Pons (tissue), 1 donor: ENCODE measurements around the gene SRL.

Experiments used
- DNase-seq: peaks from one replicate; pipeline ENCODE4 v3.0.0-alpha.2; 2016; ENCODE audit warnings: low spot score

The SRL gene

GRCh38 chr16:4241928-4242283, at the start of gene SRL:
TSS of gene SRL (minus strand) at chr16:4242080. CDS start at chr16:4242067, 13 bp downstream.
- no peak for DNase-seq

DNA sequence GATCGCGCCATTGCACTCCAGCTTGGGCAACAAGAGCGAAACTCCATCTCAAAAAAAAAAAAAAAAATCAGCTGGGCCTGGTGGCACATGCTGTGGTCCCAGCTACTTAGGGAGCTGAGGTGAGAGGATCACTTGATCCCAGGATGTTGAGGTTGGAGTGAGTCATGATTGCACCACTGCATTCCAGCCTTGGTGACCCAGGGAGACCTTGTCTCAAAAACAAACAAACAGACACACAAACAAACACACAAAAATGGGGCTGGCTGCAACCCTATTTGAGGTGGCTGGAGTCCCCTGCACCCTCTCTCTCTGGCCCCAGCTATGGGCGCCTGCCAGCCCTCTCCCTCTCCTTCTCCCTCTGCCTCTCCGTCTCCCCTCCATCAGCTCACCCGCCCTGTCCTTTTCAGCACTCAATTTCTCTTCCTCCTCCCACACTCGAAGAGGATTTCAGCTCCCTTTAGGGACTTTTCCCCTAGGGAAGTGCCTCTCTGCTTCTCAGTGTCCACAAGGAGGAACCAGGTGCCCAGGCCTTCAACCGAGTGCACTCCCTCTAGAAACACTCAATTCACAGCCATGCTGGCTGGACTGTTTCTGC, 48.5 kb upstream of the SRL start:
- no peak for DNase-seq

- peak; percentile 56 for DNase-seq
Measured at GRCh38 chr16:4288148-4288921, 46.5 kb upstream of the SRL start.

GRCh38 chr16:4285167-4285566, 43.3 kb upstream of the SRL start:
- no peak for DNase-seq

DNA sequence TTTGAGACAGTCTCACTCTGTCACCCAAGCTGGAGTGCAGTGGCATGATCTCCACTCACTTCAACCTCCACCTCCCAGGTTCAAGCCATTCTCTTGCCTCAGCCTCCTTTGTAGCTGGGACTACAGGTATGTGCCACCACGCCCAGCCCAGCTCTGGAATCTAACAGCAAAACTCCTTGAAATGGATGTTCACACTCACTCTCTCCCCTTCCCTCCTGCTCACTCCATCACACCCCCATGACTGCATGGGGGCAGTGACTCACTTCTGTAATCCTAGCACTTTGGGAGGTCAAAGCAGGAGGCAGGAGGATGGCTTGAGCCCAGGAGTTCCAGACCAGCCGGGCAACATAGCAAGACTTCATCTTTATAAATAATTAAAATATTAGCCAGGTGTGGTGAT, 42.1 kb upstream of the SRL start:
- no peak for DNase-seq

DNA sequence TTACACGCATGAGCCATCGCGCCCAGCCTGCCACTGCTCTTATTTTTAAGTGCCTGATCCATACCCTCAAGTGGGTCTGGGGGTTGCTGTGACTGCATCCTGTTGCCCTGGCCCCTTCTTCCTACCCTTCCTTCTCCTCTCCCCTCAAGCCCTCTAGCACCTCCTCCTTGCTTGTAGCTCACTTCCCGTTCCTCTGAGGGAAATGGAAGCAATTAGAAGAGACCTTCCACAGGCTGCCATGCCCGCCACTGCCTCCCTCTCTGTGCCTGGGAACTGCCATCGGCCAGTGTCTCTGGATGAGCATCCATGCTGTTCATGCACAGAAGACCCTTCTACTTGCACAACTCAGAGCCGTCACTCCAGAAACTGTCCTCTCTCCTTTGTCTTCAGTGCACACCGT, 41.6 kb upstream of the SRL start:
- DNase-seq, result no peak

- DNase-seq, result no peak
Measured at GRCh38 chr16:4280625-4281024, 38.7 kb upstream of the SRL start.

- no peak for DNase-seq
Measured at GRCh38 chr16:4277987-4278513, 36.2 kb upstream of the SRL start.

DNA sequence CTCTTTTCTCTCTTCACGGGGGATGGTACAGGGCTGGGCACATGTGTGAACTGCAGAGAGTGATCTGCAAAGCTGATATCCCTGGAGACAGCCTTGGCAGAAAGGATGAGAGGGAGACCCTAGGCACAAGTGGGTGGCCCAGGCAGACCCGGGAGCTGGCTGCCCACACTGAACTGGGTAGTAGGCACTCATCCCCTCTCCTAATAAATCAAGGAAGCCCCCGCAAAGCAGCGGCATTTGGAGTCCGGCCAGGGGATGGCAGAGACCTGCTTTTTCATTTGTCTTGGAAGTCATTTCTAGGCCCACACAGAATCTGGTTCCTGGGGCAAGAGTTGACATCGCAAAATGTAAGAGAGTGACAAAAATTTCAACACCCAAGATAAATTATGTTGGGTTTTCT, 34.0 kb upstream of the SRL start:
- no peak for DNase-seq

- no peak for DNase-seq
Measured at GRCh38 chr16:4273858-4274311, 32.0 kb upstream of the SRL start.

- DNase-seq, result peak; percentile 62
Measured at GRCh38 chr16:4272114-4272956, 30.5 kb upstream of the SRL start.

DNA sequence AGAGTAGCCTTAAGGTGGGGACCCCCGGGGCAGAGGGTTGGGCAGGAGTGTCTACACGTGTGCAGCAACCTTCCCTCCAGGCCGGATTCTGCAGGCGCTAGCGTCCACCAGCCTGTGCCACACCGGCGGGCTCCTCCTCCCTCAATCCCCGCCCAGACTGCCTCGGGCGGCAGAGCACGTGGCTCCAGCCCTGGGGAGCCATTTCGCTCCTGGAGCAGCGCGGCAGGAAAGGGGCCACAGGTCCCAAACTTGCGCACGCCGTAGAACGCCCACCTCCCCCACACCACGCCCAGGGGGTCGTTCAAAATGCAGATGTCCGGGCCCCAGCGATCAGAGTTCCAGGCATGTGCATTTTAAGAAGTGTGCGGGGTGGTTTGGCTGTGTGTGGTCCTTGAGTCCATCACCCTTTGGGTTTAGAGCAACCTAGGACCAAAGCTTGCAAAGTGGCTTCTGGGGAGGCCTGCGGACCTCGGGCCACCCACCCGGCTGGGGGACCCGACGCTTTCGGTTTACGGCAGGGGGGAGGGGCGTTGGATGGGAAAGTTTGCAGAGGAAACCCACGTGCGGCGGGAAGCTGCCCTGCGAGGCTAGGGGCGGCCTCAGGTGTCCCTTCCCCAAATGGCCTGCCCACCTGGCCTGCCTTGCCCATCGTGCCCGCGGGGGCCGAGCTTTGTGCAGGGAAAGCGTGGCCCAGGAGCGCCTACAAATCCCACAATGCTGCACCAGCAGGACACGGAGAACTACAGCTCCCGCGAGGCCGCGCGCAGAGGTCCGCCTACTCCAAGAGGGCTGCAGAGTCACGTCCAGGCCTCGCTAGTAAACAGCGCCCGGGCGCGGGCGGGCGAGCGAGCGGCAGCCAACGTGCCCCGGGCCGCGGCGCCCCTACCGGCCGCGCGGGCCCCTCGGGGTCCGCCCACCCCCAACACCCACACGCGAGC, 29.6 kb upstream of the SRL start:
- DNase-seq, result peak; percentile 91

GRCh38 chr16:4270595-4270994, 28.7 kb upstream of the SRL start:
- no peak for DNase-seq

GRCh38 chr16:4270091-4270490, 28.2 kb upstream of the SRL start:
- no peak for DNase-seq

- DNase-seq, result no peak
Measured at GRCh38 chr16:4266372-4266771, 24.5 kb upstream of the SRL start.

- no peak for DNase-seq
Measured at GRCh38 chr16:4265676-4266075, 23.8 kb upstream of the SRL start.

- DNase-seq, result no peak
Measured at GRCh38 chr16:4264546-4264945, 22.7 kb upstream of the SRL start.

- DNase-seq, result no peak
Measured at GRCh38 chr16:4263504-4264436, 21.9 kb upstream of the SRL start.

GRCh38 chr16:4262303-4262835, 20.5 kb upstream of the SRL start:
- DNase-seq, result no peak

- no peak for DNase-seq
Measured at GRCh38 chr16:4261557-4262172, 19.8 kb upstream of the SRL start.
